GM23338 (cell line): Measurements from ENCODE around the gene PHC2. TPM values are rescaled to one million over a fixed set of nuclear protein-coding genes. Genes with fewer than 3 reads are reported as not detected.

Experiments used
- ATAC-seq: fragments of 200-7000 bp; cut with Tn5 transposase; 3 replicates; pipeline ENCODE4 v1.9.1; 2020
- DNase-seq: peaks from one replicate; pipeline ENCODE4 v3.0.0-alpha.2; 2015; ENCODE audit warnings: low spot score
- H2AFZ ChIP-seq: fragments of 200-600 bp; sonication (generic); 2 replicates; pipeline ENCODE4 v1.8.0; 2016; ENCODE audit warnings: antibody characterized with exemption, mild to moderate bottlenecking, moderate library complexity
- H3F3A ChIP-seq: fragments of 200-600 bp; sonication (generic); replicated peaks from 2 replicates; pipeline ENCODE4 v1.8.0; 2017; ENCODE audit warnings: antibody characterized with exemption, mixed run types, low read depth
- H3K27ac ChIP-seq: fragments of 200-600 bp; sonication (generic); 2 replicates; pipeline ENCODE4 v1.6.1; 2016; ENCODE audit warnings: low read depth
- H3K27me3 ChIP-seq: fragments of 200-600 bp; sonication (generic); 2 replicates; pipeline ENCODE4 v1.8.0; 2016; ENCODE audit warnings: mild to moderate bottlenecking, mixed run types, moderate library complexity; ENCODE audit not compliant: insufficient read depth
- H3K36me3 ChIP-seq: fragments of 200-600 bp; sonication (generic); 2 replicates; pipeline ENCODE4 v1.8.0; 2016; ENCODE audit warnings: mild to moderate bottlenecking; ENCODE audit not compliant: insufficient read depth
- H3K4me1 ChIP-seq: fragments of 200-600 bp; sonication (generic); 2 replicates; pipeline ENCODE4 v1.8.0; 2016; ENCODE audit warnings: mild to moderate bottlenecking, moderate library complexity; ENCODE audit not compliant: insufficient read depth
- H3K4me2 ChIP-seq: fragments of 200-600 bp; sonication (generic); 2 replicates; pipeline ENCODE4 v1.7.1; 2017; ENCODE audit warnings: mixed run types
- H3K4me3 ChIP-seq: fragments of 200-600 bp; sonication (generic); 2 replicates; pipeline ENCODE4 v1.6.1; 2016; ENCODE audit warnings: mixed run types
- H3K79me2 ChIP-seq: fragments of 200-600 bp; sonication (generic); replicated peaks from 2 replicates; pipeline ENCODE4 v1.8.0; 2017; ENCODE audit warnings: mild to moderate bottlenecking; ENCODE audit not compliant: insufficient read depth
- H3K9me2 ChIP-seq: fragments of 200-600 bp; sonication (generic); 2 replicates; pipeline ENCODE4 v1.8.0; 2017; ENCODE audit not compliant: insufficient read depth
- H4K20me1 ChIP-seq: fragments of 200-600 bp; sonication (generic); replicated peaks from 2 replicates; pipeline ENCODE4 v1.8.0; 2017; ENCODE audit warnings: mild to moderate bottlenecking; ENCODE audit not compliant: insufficient read depth
- H3K27ac Mint-ChIP-seq: 2 replicates; pipeline ENCODE4 v1.8.0; 2020; ENCODE audit warnings: inconsistent platforms, mild to moderate bottlenecking, moderate library complexity, mixed read lengths
- H3K27me3 Mint-ChIP-seq: 3 replicates; pipeline ENCODE4 v1.8.0; 2022; ENCODE audit warnings: low read depth, mild to moderate bottlenecking, moderate library complexity, mixed read lengths, inconsistent platforms; ENCODE audit not compliant: insufficient read depth, poor library complexity
- H3K36me3 Mint-ChIP-seq: 3 replicates; pipeline ENCODE4 v1.8.0; 2021; ENCODE audit warnings: low read depth, mild to moderate bottlenecking, inconsistent platforms, moderate library complexity, mixed read lengths
- H3K4me1 Mint-ChIP-seq: 3 replicates; pipeline ENCODE4 v1.8.0; 2020; ENCODE audit warnings: mild to moderate bottlenecking, inconsistent platforms, mixed read lengths
- H3K4me3 Mint-ChIP-seq: 3 replicates; pipeline ENCODE4 v1.8.0; 2021; ENCODE audit warnings: moderate library complexity, mild to moderate bottlenecking, inconsistent platforms, mixed read lengths
- H3K9me3 Mint-ChIP-seq: 3 replicates; pipeline ENCODE4 v1.8.0; 2020; ENCODE audit warnings: moderate library complexity, mild to moderate bottlenecking, inconsistent platforms, mixed read lengths
- CREB1 ChIP-seq: fragments of 250-450 bp; sonication (Bioruptor Pico); IDR thresholded peaks from 2 replicates; pipeline ENCODE4 v1.5.0; 2020; ENCODE audit warnings: low read depth, mild to moderate bottlenecking, moderate library complexity
- CTCF ChIP-seq, 2 experiments: fragments of 200-600 bp in 1 of 2; sonication (generic) in 1 of 2; conservative IDR thresholded peaks; 2 replicates each; pipeline versions ENCODE4 v1.5.1 to v1.6.1; 2016 to 2017; ENCODE audit warnings: antibody characterized with exemption in 2 of 2, low read depth in 2 of 2, mild to moderate bottlenecking in 2 of 2, moderate library complexity in 1 of 2
- EZH2 ChIP-seq: fragments of 200-600 bp; sonication (generic); IDR thresholded peaks from one replicate; pipeline ENCODE4 v1.8.0; 2017; ENCODE audit warnings: antibody characterized with exemption, mild to moderate bottlenecking, low read depth; ENCODE audit not compliant: unreplicated experiment
- EZH2phosphoT487 ChIP-seq: fragments of 200-600 bp; sonication (generic); IDR thresholded peaks from one replicate; pipeline ENCODE4 v1.8.1; 2018; ENCODE audit warnings: antibody characterized with exemption; ENCODE audit not compliant: unreplicated experiment
- JUNB ChIP-seq: IDR thresholded peaks from one replicate; pipeline ENCODE4 v1.6.1; 2016; ENCODE audit warnings: antibody characterized with exemption; ENCODE audit not compliant: unreplicated experiment
- NANOG ChIP-seq: IDR thresholded peaks from 2 replicates; pipeline ENCODE4 v1.6.1; 2016; ENCODE audit warnings: antibody characterized with exemption, borderline replicate concordance
- POLR2AphosphoS5 ChIP-seq: IDR thresholded peaks from 2 replicates; pipeline ENCODE4 v1.6.1; 2016; ENCODE audit warnings: antibody characterized with exemption, low read depth
- STAT1 ChIP-seq: IDR thresholded peaks from one replicate; pipeline ENCODE4 v1.6.1; 2016; ENCODE audit warnings: antibody characterized with exemption; ENCODE audit not compliant: unreplicated experiment
- ZNF114 ChIP-seq: fragments of 250-450 bp; sonication (Bioruptor Pico); IDR thresholded peaks from 2 replicates; pipeline ENCODE4 v1.5.0; 2020; ENCODE audit warnings: mild to moderate bottlenecking, moderate library complexity
- ZNF462 ChIP-seq: fragments of 250-450 bp; sonication (Bioruptor Pico); IDR thresholded peaks from 2 replicates; pipeline ENCODE4 v1.5.0; 2020; ENCODE audit warnings: mild to moderate bottlenecking, moderate library complexity
- polyA plus RNA-seq: library from polyadenylated mRNA; unstranded; fragments of >200 nt; fragmentation: Nextera tagmentation; extraction: Ambion mirVana; gene quantifications from 2 replicates; pipeline ENCODE4 v1.2.1, GENCODE V29; 2016
- total RNA-seq: library from RNA; depleted of rRNA; stranded (reverse); fragments of >200 nt; shearing (Covaris generic); gene quantifications from 2 replicates; pipeline ENCODE4 v1.2.3, GENCODE V29; 2014
- TF ChIP-seq, protein P1 (sequence below): IDR thresholded peaks from 2 replicates; pipeline ENCODE4 v1.6.1; 2016; ENCODE audit warnings: antibody characterized with exemption
- TF ChIP-seq, protein P2 (sequence below): IDR thresholded peaks from one replicate; pipeline ENCODE4 v1.6.1; 2018; ENCODE audit warnings: antibody characterized with exemption; ENCODE audit not compliant: unreplicated experiment

Gene PHC2
- total and polyA plus RNA-seq, 2 experiments from 2014 or later: 1.7 to 7.3 TPM

- TF ChIP-seq ZNF462 (CRISPR knock-in tag): no peak
- no peak for TF ChIP-seq JUNB
- TF ChIP-seq POLR2AphosphoS5: no peak
- no peak for TF ChIP-seq ZNF114
Measured at GRCh38 chr1:33460947-33461629, 30.2 kb upstream of the PHC2 start (continued).

DNA sequence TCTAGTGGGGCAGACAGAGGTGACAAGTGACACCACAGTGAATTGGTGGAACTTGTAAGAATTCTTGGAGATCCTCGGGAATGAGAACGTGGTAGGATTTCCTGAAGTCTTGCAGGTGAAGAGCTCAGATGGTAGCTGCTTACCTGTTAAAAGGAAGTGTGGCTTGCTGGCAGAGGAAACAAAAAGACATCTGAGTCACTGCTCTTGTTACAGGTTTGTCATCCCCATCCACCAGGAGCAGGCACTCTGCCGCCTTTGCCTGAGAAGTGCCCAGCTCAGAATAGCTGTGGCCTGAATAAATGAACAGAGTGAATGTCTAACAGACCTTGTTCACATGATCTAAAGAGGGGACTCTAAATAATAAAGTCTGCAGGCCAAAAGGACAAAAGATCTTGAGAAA lies 29.2 kb upstream of the PHC2 start:
- no peak overlapping the region for H3K4me3 Mint-ChIP-seq
- H3K27ac Mint-ChIP-seq: no peak overlapping the region
- no peaks in the 10 kb centered on the region for H3K36me3 Mint-ChIP-seq
- H3K4me2 ChIP-seq: no peak overlapping the region
- no peak overlapping the region for H2AFZ ChIP-seq
- no peaks in the 10 kb centered on the region for H3F3A ChIP-seq
- no peak for DNase-seq
- 0 out of 2 replicates have a peak, but pooled peaks cover 3% of the 10 kb centered on the region for H3K27me3 ChIP-seq
- no peak overlapping the region for H3K27ac ChIP-seq
- peaks cover 5% of the 10 kb centered on the region for H3K27me3 Mint-ChIP-seq
- no peaks in the 10 kb centered on the region for H3K79me2 ChIP-seq
- no peaks in the 10 kb centered on the region for H3K9me2 ChIP-seq
- no peak overlapping the region for H3K4me3 ChIP-seq
- H3K36me3 ChIP-seq: no peaks in the 10 kb centered on the region
- peaks cover 5% of the 10 kb centered on the region for H3K4me1 Mint-ChIP-seq
- ATAC-seq: no peak
- no peaks in the 10 kb centered on the region; the same call in 1 of the 2 replicates for H3K4me1 ChIP-seq
- H4K20me1 ChIP-seq: no peaks in the 10 kb centered on the region
- H3K9me3 Mint-ChIP-seq: no peaks in the 10 kb centered on the region
- TF ChIP-seq ZNF114: no peak
- TF ChIP-seq EZH2: no peak
- no peak for TF ChIP-seq CREB1 (CRISPR knock-in tag)
- TF ChIP-seq STAT1: no peak
- no peak for TF ChIP-seq NANOG
- no peak for TF ChIP-seq CTCF (conservative IDR thresholded peaks at IDR 0.05; ENCODE audit: low read depth in 2 of 2)
- TF ChIP-seq, protein P1, sequence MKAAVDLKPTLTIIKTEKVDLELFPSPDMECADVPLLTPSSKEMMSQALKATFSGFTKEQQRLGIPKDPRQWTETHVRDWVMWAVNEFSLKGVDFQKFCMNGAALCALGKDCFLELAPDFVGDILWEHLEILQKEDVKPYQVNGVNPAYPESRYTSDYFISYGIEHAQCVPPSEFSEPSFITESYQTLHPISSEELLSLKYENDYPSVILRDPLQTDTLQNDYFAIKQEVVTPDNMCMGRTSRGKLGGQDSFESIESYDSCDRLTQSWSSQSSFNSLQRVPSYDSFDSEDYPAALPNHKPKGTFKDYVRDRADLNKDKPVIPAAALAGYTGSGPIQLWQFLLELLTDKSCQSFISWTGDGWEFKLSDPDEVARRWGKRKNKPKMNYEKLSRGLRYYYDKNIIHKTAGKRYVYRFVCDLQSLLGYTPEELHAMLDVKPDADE: no peak
- TF ChIP-seq EZH2phosphoT487: no peak
- no peak for TF ChIP-seq JUNB
- TF ChIP-seq POLR2AphosphoS5: no peak
- TF ChIP-seq, protein P2, sequence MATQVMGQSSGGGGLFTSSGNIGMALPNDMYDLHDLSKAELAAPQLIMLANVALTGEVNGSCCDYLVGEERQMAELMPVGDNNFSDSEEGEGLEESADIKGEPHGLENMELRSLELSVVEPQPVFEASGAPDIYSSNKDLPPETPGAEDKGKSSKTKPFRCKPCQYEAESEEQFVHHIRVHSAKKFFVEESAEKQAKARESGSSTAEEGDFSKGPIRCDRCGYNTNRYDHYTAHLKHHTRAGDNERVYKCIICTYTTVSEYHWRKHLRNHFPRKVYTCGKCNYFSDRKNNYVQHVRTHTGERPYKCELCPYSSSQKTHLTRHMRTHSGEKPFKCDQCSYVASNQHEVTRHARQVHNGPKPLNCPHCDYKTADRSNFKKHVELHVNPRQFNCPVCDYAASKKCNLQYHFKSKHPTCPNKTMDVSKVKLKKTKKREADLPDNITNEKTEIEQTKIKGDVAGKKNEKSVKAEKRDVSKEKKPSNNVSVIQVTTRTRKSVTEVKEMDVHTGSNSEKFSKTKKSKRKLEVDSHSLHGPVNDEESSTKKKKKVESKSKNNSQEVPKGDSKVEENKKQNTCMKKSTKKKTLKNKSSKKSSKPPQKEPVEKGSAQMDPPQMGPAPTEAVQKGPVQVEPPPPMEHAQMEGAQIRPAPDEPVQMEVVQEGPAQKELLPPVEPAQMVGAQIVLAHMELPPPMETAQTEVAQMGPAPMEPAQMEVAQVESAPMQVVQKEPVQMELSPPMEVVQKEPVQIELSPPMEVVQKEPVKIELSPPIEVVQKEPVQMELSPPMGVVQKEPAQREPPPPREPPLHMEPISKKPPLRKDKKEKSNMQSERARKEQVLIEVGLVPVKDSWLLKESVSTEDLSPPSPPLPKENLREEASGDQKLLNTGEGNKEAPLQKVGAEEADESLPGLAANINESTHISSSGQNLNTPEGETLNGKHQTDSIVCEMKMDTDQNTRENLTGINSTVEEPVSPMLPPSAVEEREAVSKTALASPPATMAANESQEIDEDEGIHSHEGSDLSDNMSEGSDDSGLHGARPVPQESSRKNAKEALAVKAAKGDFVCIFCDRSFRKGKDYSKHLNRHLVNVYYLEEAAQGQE: no peak
